Thoracic aorta (tissue), 2 donors: ENCODE measurements around the gene DRC3. TPM values are rescaled to one million over a fixed set of nuclear protein-coding genes. Genes with fewer than 3 reads are reported as not detected.

Source experiments
- ATAC-seq: fragments of 150-250 bp; one replicate; pipeline ENCODE4 v1.8.0; 2017; ENCODE audit warnings: low read depth; ENCODE audit not compliant: insufficient number of reproducible peaks, low FRiP score
- DNase-seq: peaks from one replicate; pipeline ENCODE4 v3.0.0-alpha.2; 2020; ENCODE audit warnings: low spot score
- H3K27ac ChIP-seq, 2 donors: fragments of 200-600 bp; sonication (generic); 1 replicate in 1 of 2; 2 replicates in 1 of 2; pipeline ENCODE4 v1.5.1; 2016; ENCODE audit warnings: mild to moderate bottlenecking in 2 of 2, moderate library complexity in 2 of 2
- H3K27me3 ChIP-seq: fragments of 200-600 bp; sonication (generic); replicated peaks from 2 replicates; pipeline ENCODE4 v1.6.0; 2016; ENCODE audit warnings: mild to moderate bottlenecking; ENCODE audit not compliant: insufficient read depth
- H3K36me3 ChIP-seq: fragments of 200-600 bp; sonication (generic); one replicate; pipeline ENCODE4 v1.5.1; 2016
- H3K4me1 ChIP-seq, 2 donors: fragments of 200-600 bp; sonication (generic); 1 replicate in 1 of 2; 2 replicates in 1 of 2; pipeline versions ENCODE4 v1.5.1 to v1.6.0; 2016; ENCODE audit warnings: low read depth in 2 of 2, mild to moderate bottlenecking in 1 of 2; ENCODE audit not compliant: control insufficient read depth in 1 of 2
- H3K4me3 ChIP-seq: fragments of 200-600 bp; sonication (generic); 2 replicates; pipeline ENCODE4 v1.5.1; 2016; ENCODE audit warnings: mild to moderate bottlenecking
- H3K9me3 ChIP-seq: fragments of 200-600 bp; sonication (generic); 2 replicates; pipeline ENCODE4 v1.5.1; 2016
- CTCF ChIP-seq: fragments of 200-600 bp; sonication (generic); IDR thresholded peaks from one replicate; pipeline ENCODE4 v1.5.1; 2019; ENCODE audit warnings: antibody characterized with exemption
- total RNA-seq, 2 donors: library from RNA; depleted of rRNA; stranded (reverse); fragments of >200 nt; gene quantifications; one replicate each; pipeline versions ENCODE4 v1.1.0 to v1.2.3, GENCODE V29; 2016

DRC3 gene
- total RNA-seq, 2 donors from 2014 or later: 0.27 to 2.3 TPM

GRCh38 chr17:18025945-18026776, 53.5 kb downstream of the DRC3 start:
- DNase-seq: no peak
- Histone ChIP-seq H3K27me3 (no peaks in the 10 kb centered on the region), H3K4me1 (no peaks in the 10 kb centered on the region), H3K36me3 (peaks cover 4% of the 10 kb centered on the region), H3K9me3 (no peaks in the 10 kb centered on the region), H3K4me3 (no peak overlapping the region), H3K27ac (no peak overlapping the region)
- no peak for TF ChIP-seq CTCF
- no peak for ATAC-seq

GRCh38 chr17:18027280-18027679, 54.6 kb downstream of the DRC3 start:
- ATAC-seq: no peak
- H3K4me1 ChIP-seq: no peaks in the 10 kb centered on the region
- no peak for TF ChIP-seq CTCF
- DNase-seq: no peak
- no peak overlapping the region for H3K27ac ChIP-seq
- no peaks in the 10 kb centered on the region for H3K27me3 ChIP-seq
- peaks cover 4% of the 10 kb centered on the region for H3K36me3 ChIP-seq
- no peak overlapping the region for H3K4me3 ChIP-seq
- no peaks in the 10 kb centered on the region for H3K9me3 ChIP-seq

GRCh38 chr17:18028114-18028951, 55.7 kb downstream of the DRC3 start:
- ATAC-seq (no peak), DNase-seq (no peak)
- Histone ChIP-seq H3K9me3 (no peaks in the 10 kb centered on the region), H3K36me3 (peaks cover 4% of the 10 kb centered on the region), H3K4me1 (no peaks in the 10 kb centered on the region), H3K27me3 (no peaks in the 10 kb centered on the region), H3K4me3 (no peak overlapping the region), H3K27ac (no peak overlapping the region)
- no peak for TF ChIP-seq CTCF

- DNase-seq: no peak
- Histone ChIP-seq H3K36me3 (peaks cover 4% of the 10 kb centered on the region), H3K4me1 (no peaks in the 10 kb centered on the region), H3K27me3 (no peaks in the 10 kb centered on the region), H3K4me3 (no peak overlapping the region), H3K27ac (no peak overlapping the region), H3K9me3 (no peaks in the 10 kb centered on the region)
- no peak for ATAC-seq
- no peak for TF ChIP-seq CTCF
These were observed 56.4 kb downstream of the DRC3 start for GRCh38 chr17:18028952-18029540.

GRCh38 chr17:18031955-18032354, 59.3 kb downstream of the DRC3 start:
- H3K9me3 ChIP-seq: no peaks in the 10 kb centered on the region
- no peak for TF ChIP-seq CTCF
- ATAC-seq (no peak), DNase-seq (no peak)
- H3K27me3 ChIP-seq: no peaks in the 10 kb centered on the region
- H3K4me1 ChIP-seq: no peaks in the 10 kb centered on the region
- no peak overlapping the region for H3K4me3 ChIP-seq
- no peaks in the 10 kb centered on the region for H3K36me3 ChIP-seq
- H3K27ac ChIP-seq: no peak overlapping the region
